ENCODE measurements around the gene EYA2.

GRCh38 chr20:46895906-46896242 is 1.2 kb downstream of the EYA2 start:
- TF ChIP-seq CTCF (IDR thresholded peaks at IDR 0.05) (no peak), POLR2A (IDR thresholded peaks at IDR 0.05) (no peak)

All from heart left ventricle (tissue), 13 donors.